HUES6 (cell line): ENCODE measurements around the gene GALNT13.

Source experiments
- H3K27ac ChIP-seq: 2 replicates; pipeline ENCODE4 v1.7.0; 2013; ENCODE audit warnings: low read depth, mild to moderate bottlenecking, low read length, inconsistent platforms
- H3K27me3 ChIP-seq: 2 replicates; pipeline ENCODE4 v1.6.1; 2013; ENCODE audit warnings: low read length; ENCODE audit not compliant: control insufficient read depth, insufficient read depth
- H3K36me3 ChIP-seq: 2 replicates; pipeline ENCODE4 v1.6.1; 2013; ENCODE audit warnings: low read length; ENCODE audit not compliant: control insufficient read depth, insufficient read depth
- H3K4me1 ChIP-seq: 2 replicates; pipeline ENCODE4 v1.6.1; 2013; ENCODE audit warnings: low read length; ENCODE audit not compliant: control insufficient read depth, insufficient read depth
- H3K4me3 ChIP-seq: 2 replicates; pipeline ENCODE4 v1.5.1; 2013; ENCODE audit warnings: low read depth, low read length
- H3K9ac ChIP-seq: one replicate; pipeline ENCODE4 v1.6.1; 2013; ENCODE audit warnings: mild to moderate bottlenecking, low read length
- H3K9me3 ChIP-seq: 2 replicates; pipeline ENCODE4 v1.6.1; 2013; ENCODE audit warnings: low read depth, low read length; ENCODE audit not compliant: control insufficient read depth, insufficient read depth

Gene GALNT13

GRCh38 chr2:154130821-154131220 is 259.1 kb downstream of the GALNT13 start:
- Histone ChIP-seq H3K9ac (no peak overlapping the region), H3K4me1 (no peaks in the 10 kb centered on the region), H3K9me3 (no peaks in the 10 kb centered on the region), H3K4me3 (no peak overlapping the region), H3K36me3 (no peaks in the 10 kb centered on the region), H3K27me3 (no peaks in the 10 kb centered on the region), H3K27ac (no peak overlapping the region)

- Histone ChIP-seq H3K27me3 (no peaks in the 10 kb centered on the region), H3K36me3 (no peaks in the 10 kb centered on the region), H3K4me1 (no peaks in the 10 kb centered on the region), H3K9ac (no peak overlapping the region), H3K27ac (no peak overlapping the region), H3K9me3 (no peaks in the 10 kb centered on the region), H3K4me3 (no peak overlapping the region)
These were observed 261.1 kb downstream of the GALNT13 start for GRCh38 chr2:154132827-154133226.

- H3K9ac ChIP-seq, result no peak overlapping the region
- no peak overlapping the region for H3K27ac ChIP-seq
- H3K27me3 ChIP-seq, result no peaks in the 10 kb centered on the region
- H3K4me3 ChIP-seq, result no peak overlapping the region
- H3K9me3 ChIP-seq, result no peaks in the 10 kb centered on the region
- no peaks in the 10 kb centered on the region for H3K36me3 ChIP-seq
- no peaks in the 10 kb centered on the region for H3K4me1 ChIP-seq
These were observed 262.1 kb downstream of the GALNT13 start for GRCh38 chr2:154133823-154134222.

- no peaks in the 10 kb centered on the region for H3K27me3 ChIP-seq
- H3K27ac ChIP-seq, result no peak overlapping the region
- H3K4me1 ChIP-seq, result peaks cover 3% of the 10 kb centered on the region
- no peak overlapping the region for H3K9ac ChIP-seq
- no peaks in the 10 kb centered on the region for H3K36me3 ChIP-seq
- no peak overlapping the region for H3K4me3 ChIP-seq
- no peaks in the 10 kb centered on the region for H3K9me3 ChIP-seq
These were observed 268.7 kb downstream of the GALNT13 start for GRCh38 chr2:154140249-154141025.

GRCh38 chr2:154142480-154142879 is 270.8 kb downstream of the GALNT13 start:
- no peak overlapping the region for H3K4me3 ChIP-seq
- H3K27me3 ChIP-seq, result no peaks in the 10 kb centered on the region
- no peaks in the 10 kb centered on the region for H3K36me3 ChIP-seq
- no peak overlapping the region for H3K27ac ChIP-seq
- no peak overlapping the region for H3K9ac ChIP-seq
- peaks cover 3% of the 10 kb centered on the region for H3K4me1 ChIP-seq
- H3K9me3 ChIP-seq, result no peaks in the 10 kb centered on the region

GRCh38 chr2:154143105-154143504 is 271.4 kb downstream of the GALNT13 start:
- Histone ChIP-seq H3K4me1 (peaks cover 3% of the 10 kb centered on the region), H3K27ac (no peak overlapping the region), H3K27me3 (no peaks in the 10 kb centered on the region), H3K4me3 (no peak overlapping the region), H3K9ac (no peak overlapping the region), H3K9me3 (no peaks in the 10 kb centered on the region), H3K36me3 (no peaks in the 10 kb centered on the region)

GRCh38 chr2:154158101-154158500 is 286.4 kb downstream of the GALNT13 start:
- no peak overlapping the region for H3K9ac ChIP-seq
- no peak overlapping the region for H3K4me3 ChIP-seq
- H3K27me3 ChIP-seq, result no peaks in the 10 kb centered on the region
- no peak overlapping the region for H3K27ac ChIP-seq
- peaks cover 3% of the 10 kb centered on the region for H3K9me3 ChIP-seq
- H3K36me3 ChIP-seq, result no peaks in the 10 kb centered on the region
- no peaks in the 10 kb centered on the region for H3K4me1 ChIP-seq

- no peak overlapping the region for H3K9ac ChIP-seq
- H3K27me3 ChIP-seq, result no peaks in the 10 kb centered on the region
- no peaks in the 10 kb centered on the region for H3K4me1 ChIP-seq
- H3K36me3 ChIP-seq, result no peaks in the 10 kb centered on the region
- H3K4me3 ChIP-seq, result no peak overlapping the region
- no peaks in the 10 kb centered on the region for H3K9me3 ChIP-seq
- H3K27ac ChIP-seq, result no peak overlapping the region
These were observed 289.6 kb downstream of the GALNT13 start for GRCh38 chr2:154161286-154161685.

- no peaks in the 10 kb centered on the region for H3K36me3 ChIP-seq
- H3K27me3 ChIP-seq, result no peaks in the 10 kb centered on the region
- H3K9ac ChIP-seq, result no peak overlapping the region
- H3K27ac ChIP-seq, result no peak overlapping the region
- no peaks in the 10 kb centered on the region for H3K9me3 ChIP-seq
- no peaks in the 10 kb centered on the region for H3K4me1 ChIP-seq
- no peak overlapping the region for H3K4me3 ChIP-seq
These were observed 298.7 kb downstream of the GALNT13 start for GRCh38 chr2:154170400-154170799.

GRCh38 chr2:154173164-154173563 is 301.4 kb downstream of the GALNT13 start:
- Histone ChIP-seq H3K36me3 (no peaks in the 10 kb centered on the region), H3K4me1 (no peaks in the 10 kb centered on the region), H3K27me3 (no peaks in the 10 kb centered on the region), H3K27ac (no peak overlapping the region), H3K9ac (no peak overlapping the region), H3K4me3 (no peak overlapping the region), H3K9me3 (no peaks in the 10 kb centered on the region)

GRCh38 chr2:154173919-154174318 is 302.2 kb downstream of the GALNT13 start:
- 0 out of 2 replicates have a peak, but pooled peaks cover 3% of the 10 kb centered on the region for H3K4me1 ChIP-seq
- no peak overlapping the region for H3K4me3 ChIP-seq
- H3K27me3 ChIP-seq, result no peaks in the 10 kb centered on the region
- no peak overlapping the region for H3K9ac ChIP-seq
- no peaks in the 10 kb centered on the region for H3K9me3 ChIP-seq
- H3K27ac ChIP-seq, result no peak overlapping the region
- H3K36me3 ChIP-seq, result no peaks in the 10 kb centered on the region
